Chondrocyte (in vitro differentiated cells): ENCODE measurements around the gene KCNK5. TPM values are rescaled to one million over a fixed set of nuclear protein-coding genes. Genes with fewer than 3 reads are reported as not detected.

Source experiments
- DNase-seq: peaks from one replicate; pipeline ENCODE4 v3.0.0; 2021; ENCODE audit warnings: mixed read lengths, low spot score
- H3K27ac Mint-ChIP-seq: one replicate; pipeline ENCODE4 v1.8.0; 2021; ENCODE audit warnings: mild to moderate bottlenecking, moderate library complexity, mixed read lengths; ENCODE audit not compliant: unreplicated experiment
- H3K27me3 Mint-ChIP-seq: 2 replicates; pipeline ENCODE4 v1.8.0; 2021; ENCODE audit warnings: low read depth, mixed read lengths
- H3K36me3 Mint-ChIP-seq: 2 replicates; pipeline ENCODE4 v1.8.0; 2021; ENCODE audit warnings: low read depth, mixed read lengths
- H3K4me1 Mint-ChIP-seq: 2 replicates; pipeline ENCODE4 v1.8.0; 2021; ENCODE audit warnings: low read depth, mild to moderate bottlenecking, mixed read lengths
- H3K4me3 Mint-ChIP-seq: one replicate; pipeline ENCODE4 v1.8.0; 2021; ENCODE audit warnings: mild to moderate bottlenecking, moderate library complexity, mixed read lengths; ENCODE audit not compliant: unreplicated experiment
- H3K9me3 Mint-ChIP-seq: 2 replicates; pipeline ENCODE4 v1.8.0; 2021; ENCODE audit warnings: low read depth, mixed read lengths
- CTCF ChIP-seq: fragments of 200-600 bp; sonication (generic); IDR thresholded peaks from 2 replicates; pipeline ENCODE4 v1.5.0; 2021; ENCODE audit warnings: antibody characterized with exemption, mild to moderate bottlenecking, moderate library complexity
- total RNA-seq: library from RNA; stranded (reverse); gene quantifications from 3 replicates; pipeline ENCODE4 v1.2.1, GENCODE V29; 2021

KCNK5 gene
- total RNA-seq, 1 donor from 2014 or later, result not detected

GRCh38 chr6:39243809-39244208, 14.5 kb upstream of the KCNK5 start:
- Mint-ChIP-seq H3K27me3 (peaks cover 7% of the 10 kb centered on the region), H3K27ac (no peak overlapping the region), H3K36me3 (no peaks in the 10 kb centered on the region), H3K4me3 (no peak overlapping the region), H3K9me3 (no peaks in the 10 kb centered on the region), H3K4me1 (no peaks in the 10 kb centered on the region)
- DNase-seq, result no peak
- TF ChIP-seq CTCF, result no peak

- H3K4me3 Mint-ChIP-seq, result no peak overlapping the region
- no peak for TF ChIP-seq CTCF
- DNase-seq, result no peak
- no peak overlapping the region for H3K27ac Mint-ChIP-seq
- no peaks in the 10 kb centered on the region for H3K36me3 Mint-ChIP-seq
- H3K9me3 Mint-ChIP-seq, result no peaks in the 10 kb centered on the region
- H3K27me3 Mint-ChIP-seq, result peaks cover 11% of the 10 kb centered on the region
- no peaks in the 10 kb centered on the region for H3K4me1 Mint-ChIP-seq
Measured at GRCh38 chr6:39240155-39240757, 11.0 kb upstream of the KCNK5 start.

GRCh38 chr6:39239527-39240154, 10.4 kb upstream of the KCNK5 start:
- Mint-ChIP-seq H3K27ac (no peak overlapping the region), H3K4me3 (no peak overlapping the region), H3K27me3 (peaks cover 11% of the 10 kb centered on the region), H3K4me1 (no peaks in the 10 kb centered on the region), H3K36me3 (no peaks in the 10 kb centered on the region), H3K9me3 (no peaks in the 10 kb centered on the region)
- TF ChIP-seq CTCF, result no peak
- DNase-seq, result no peak

- no peak for DNase-seq
- no peaks in the 10 kb centered on the region for H3K9me3 Mint-ChIP-seq
Measured at GRCh38 chr6:39236742-39237141, 7.5 kb upstream of the KCNK5 start.

GRCh38 chr6:39233333-39233732, 4.1 kb upstream of the KCNK5 start:
- DNase-seq, result no peak

More at GRCh38 chr6:39236742-39237141, 7.5 kb upstream of the KCNK5 start:
- no peak for TF ChIP-seq CTCF
- Mint-ChIP-seq H3K4me1 (no peaks in the 10 kb centered on the region), H3K36me3 (no peaks in the 10 kb centered on the region), H3K4me3 (no peak overlapping the region), H3K27me3 (peaks cover 6% of the 10 kb centered on the region), H3K27ac (no peak overlapping the region)

More at GRCh38 chr6:39233333-39233732, 4.1 kb upstream of the KCNK5 start:
- no peak overlapping the region for H3K4me3 Mint-ChIP-seq
- no peak for TF ChIP-seq CTCF
- H3K27me3 Mint-ChIP-seq, result peaks cover 17% of the 10 kb centered on the region
- no peak overlapping the region for H3K27ac Mint-ChIP-seq
- H3K4me1 Mint-ChIP-seq, result peaks cover 14% of the 10 kb centered on the region
- H3K9me3 Mint-ChIP-seq, result no peaks in the 10 kb centered on the region
- no peaks in the 10 kb centered on the region for H3K36me3 Mint-ChIP-seq
